ENCODE measurements around the gene CPVL. TPM values are rescaled to one million over a fixed set of nuclear protein-coding genes. Genes with fewer than 3 reads are reported as not detected.

The CPVL gene
- polyA plus RNA-seq, 2 of the 4 experiments (the other 2 are of a cell fraction), result 0.05 TPM; not detected in 1

DNA sequence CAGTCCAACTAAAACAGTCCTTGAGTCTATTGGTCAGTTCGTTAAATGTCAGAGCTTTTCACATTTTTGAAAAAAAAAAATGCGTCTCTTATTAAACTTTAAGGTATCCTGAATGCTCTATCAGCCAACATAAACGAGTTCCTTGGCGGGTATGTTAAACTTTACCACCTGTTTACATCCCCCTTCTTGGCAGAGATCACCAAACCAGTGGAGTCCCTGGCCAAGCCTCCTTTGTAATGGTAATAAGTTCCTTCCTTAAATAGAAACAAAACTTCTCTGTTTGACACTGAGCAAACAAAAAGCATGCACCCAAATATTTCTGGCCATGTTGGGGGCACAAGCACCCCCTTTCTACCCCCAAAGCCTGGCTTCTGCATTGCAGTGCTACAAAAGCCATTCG lies 191.4 kb downstream of the CPVL start:
- Histone ChIP-seq H3K4me2 (no peak overlapping the region), H3K9me3 (no peaks in the 10 kb centered on the region), H3K4me3 (no peak overlapping the region), H3K27ac (no peak overlapping the region), H3K4me1 (peaks cover 4% of the 10 kb centered on the region; the same call in 2 of the 3 replicates)
- ATAC-seq, result no peak
- no peak for FAIRE-seq
- no peak for DNase-seq (ENCODE audit: low read depth in 1 of 2, low spot score in 1 of 2)
- TF ChIP-seq HDAC2 (IDR thresholded peaks at IDR 0.05), result no peak
- no peak for TF ChIP-seq CHD4 (IDR thresholded peaks at IDR 0.05; ENCODE audit: borderline replicate concordance)
- no peak for TF ChIP-seq CEBPB (IDR thresholded peaks at IDR 0.05)
- no peak for TF ChIP-seq GATA3 (IDR thresholded peaks at IDR 0.05; ENCODE audit: borderline replicate concordance)
- TF ChIP-seq SMC3 (IDR thresholded peaks at IDR 0.05), result no peak
- TF ChIP-seq NPAS2 (CRISPR knock-in tag; IDR thresholded peaks at IDR 0.05; ENCODE audit: borderline replicate concordance), result no peak
- no peak for TF ChIP-seq ZC3H11A (IDR thresholded peaks at IDR 0.05)
- TF ChIP-seq EHMT2 (IDR thresholded peaks at IDR 0.05; ENCODE audit: low read depth), result no peak
- no peak for TF ChIP-seq RFX5 (IDR thresholded peaks at IDR 0.05)
- TF ChIP-seq HOXA7 (CRISPR knock-in tag; IDR thresholded peaks at IDR 0.05), result no peak
- no peak for TF ChIP-seq ESRRA (IDR thresholded peaks at IDR 0.05; ENCODE audit: borderline replicate concordance, low read length)
- no peak for TF ChIP-seq EHF (CRISPR knock-in tag; IDR thresholded peaks at IDR 0.05)
- CTCF ChIA-PET, result interaction anchor here (1.2 to 5.1 kb wide), 2 partner anchors 10 to 33 kb away, joined by 3 to 40 read pairs; no protein-coding TSS in a partner anchor
- POLR2A ChIA-PET, result no interaction called here
- WGBS (ENCODE audit: missing lambda C conversion rate), result 72% methylated on average over 5 of the region's 5 CpGs

DNA sequence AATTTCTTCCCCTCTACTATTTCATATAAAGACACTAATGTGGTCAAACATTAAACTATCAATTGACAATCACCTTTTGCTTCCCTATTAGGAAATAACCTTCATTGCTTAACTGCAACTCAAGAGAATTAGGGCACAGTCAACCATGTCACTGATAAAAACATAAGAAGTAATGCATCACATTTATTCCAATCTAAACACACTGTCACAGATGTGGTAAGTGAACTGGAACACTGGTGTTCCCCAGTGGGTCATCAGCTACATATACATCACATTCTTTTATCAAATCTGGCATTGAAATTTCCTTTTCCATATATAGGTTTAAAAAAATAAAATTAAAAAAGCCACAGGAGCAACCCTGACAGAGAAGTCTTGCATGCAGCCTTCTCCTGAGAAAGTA lies 191.9 kb downstream of the CPVL start:
- H3K4me1 ChIP-seq, result peaks cover 4% of the 10 kb centered on the region; the same call in 2 of the 3 replicates
- CTCF ChIA-PET, result interaction anchor here (5.1 kb wide), 1 partner anchor 32 kb away, joined by 40 read pairs; no protein-coding TSS in a partner anchor
- TF ChIP-seq MYC (IDR thresholded peaks at IDR 0.05; ENCODE audit: borderline replicate concordance, low read length), result no peak
- TF ChIP-seq, protein P1, sequence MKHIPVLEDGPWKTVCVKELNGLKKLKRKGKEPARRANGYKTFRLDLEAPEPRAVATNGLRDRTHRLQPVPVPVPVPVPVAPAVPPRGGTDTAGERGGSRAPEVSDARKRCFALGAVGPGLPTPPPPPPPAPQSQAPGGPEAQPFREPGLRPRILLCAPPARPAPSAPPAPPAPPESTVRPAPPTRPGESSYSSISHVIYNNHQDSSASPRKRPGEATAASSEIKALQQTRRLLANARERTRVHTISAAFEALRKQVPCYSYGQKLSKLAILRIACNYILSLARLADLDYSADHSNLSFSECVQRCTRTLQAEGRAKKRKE (CRISPR knock-in tag; IDR thresholded peaks at IDR 0.05; ENCODE audit: low read depth), result no peak
- TF ChIP-seq JUNB (IDR thresholded peaks at IDR 0.05), result no peak
- TF ChIP-seq, protein P2, sequence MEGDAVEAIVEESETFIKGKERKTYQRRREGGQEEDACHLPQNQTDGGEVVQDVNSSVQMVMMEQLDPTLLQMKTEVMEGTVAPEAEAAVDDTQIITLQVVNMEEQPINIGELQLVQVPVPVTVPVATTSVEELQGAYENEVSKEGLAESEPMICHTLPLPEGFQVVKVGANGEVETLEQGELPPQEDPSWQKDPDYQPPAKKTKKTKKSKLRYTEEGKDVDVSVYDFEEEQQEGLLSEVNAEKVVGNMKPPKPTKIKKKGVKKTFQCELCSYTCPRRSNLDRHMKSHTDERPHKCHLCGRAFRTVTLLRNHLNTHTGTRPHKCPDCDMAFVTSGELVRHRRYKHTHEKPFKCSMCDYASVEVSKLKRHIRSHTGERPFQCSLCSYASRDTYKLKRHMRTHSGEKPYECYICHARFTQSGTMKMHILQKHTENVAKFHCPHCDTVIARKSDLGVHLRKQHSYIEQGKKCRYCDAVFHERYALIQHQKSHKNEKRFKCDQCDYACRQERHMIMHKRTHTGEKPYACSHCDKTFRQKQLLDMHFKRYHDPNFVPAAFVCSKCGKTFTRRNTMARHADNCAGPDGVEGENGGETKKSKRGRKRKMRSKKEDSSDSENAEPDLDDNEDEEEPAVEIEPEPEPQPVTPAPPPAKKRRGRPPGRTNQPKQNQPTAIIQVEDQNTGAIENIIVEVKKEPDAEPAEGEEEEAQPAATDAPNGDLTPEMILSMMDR (IDR thresholded peaks at IDR 0.05), result no peak
- no peak for TF ChIP-seq ZFP36 (IDR thresholded peaks at IDR 0.05; ENCODE audit: borderline replicate concordance, partially characterized antibody)
- TF ChIP-seq BHLHE40 (IDR thresholded peaks at IDR 0.05; ENCODE audit: low read depth, low read length), result no peak
- no peak for TF ChIP-seq RCOR1 (IDR thresholded peaks at IDR 0.05; ENCODE audit: low read depth, low read length)
- no peak for TF ChIP-seq MAFK (IDR thresholded peaks at IDR 0.05; ENCODE audit: partially characterized antibody)
- TF ChIP-seq CBX8 (IDR thresholded peaks at IDR 0.05), result no peak
- TF ChIP-seq, protein P3, sequence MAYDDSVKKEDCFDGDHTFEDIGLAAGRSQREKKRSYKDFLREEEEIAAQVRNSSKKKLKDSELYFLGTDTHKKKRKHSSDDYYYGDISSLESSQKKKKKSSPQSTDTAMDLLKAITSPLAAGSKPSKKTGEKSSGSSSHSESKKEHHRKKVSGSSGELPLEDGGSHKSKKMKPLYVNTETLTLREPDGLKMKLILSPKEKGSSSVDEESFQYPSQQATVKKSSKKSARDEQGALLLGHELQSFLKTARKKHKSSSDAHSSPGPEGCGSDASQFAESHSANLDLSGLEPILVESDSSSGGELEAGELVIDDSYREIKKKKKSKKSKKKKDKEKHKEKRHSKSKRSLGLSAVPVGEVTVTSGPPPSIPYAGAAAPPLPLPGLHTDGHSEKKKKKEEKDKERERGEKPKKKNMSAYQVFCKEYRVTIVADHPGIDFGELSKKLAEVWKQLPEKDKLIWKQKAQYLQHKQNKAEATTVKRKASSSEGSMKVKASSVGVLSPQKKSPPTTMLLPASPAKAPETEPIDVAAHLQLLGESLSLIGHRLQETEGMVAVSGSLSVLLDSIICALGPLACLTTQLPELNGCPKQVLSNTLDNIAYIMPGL (CRISPR knock-in tag; IDR thresholded peaks at IDR 0.05; ENCODE audit: borderline replicate concordance), result no peak

More for the DNA sequence above, 191.9 kb downstream of the CPVL start:
- DNase-seq (ENCODE audit: low read depth in 1 of 2, low spot score in 1 of 2) (no peak), FAIRE-seq (no peak), ATAC-seq (no peak)
- Histone ChIP-seq H3K27ac (no peak overlapping the region), H3K4me3 (no peak overlapping the region), H3K9me3 (no peaks in the 10 kb centered on the region), H3K4me2 (no peak overlapping the region)
- POLR2A ChIA-PET, result no interaction called here

Measured in A549 (cell line).